GM23338 (cell line): ENCODE results near the gene PALLD. TPM values are rescaled to one million over a fixed set of nuclear protein-coding genes. Genes with fewer than 3 reads are reported as not detected.

ENCODE experiments used
- ATAC-seq: fragments of 200-7000 bp; cut with Tn5 transposase; 3 replicates; pipeline ENCODE4 v1.9.1; 2020
- DNase-seq: peaks from one replicate; pipeline ENCODE4 v3.0.0-alpha.2; 2015; ENCODE audit warnings: low spot score
- H2AFZ ChIP-seq: fragments of 200-600 bp; sonication (generic); 2 replicates; pipeline ENCODE4 v1.8.0; 2016; ENCODE audit warnings: antibody characterized with exemption, mild to moderate bottlenecking, moderate library complexity
- H3F3A ChIP-seq: fragments of 200-600 bp; sonication (generic); replicated peaks from 2 replicates; pipeline ENCODE4 v1.8.0; 2017; ENCODE audit warnings: antibody characterized with exemption, mixed run types, low read depth
- H3K27ac ChIP-seq: fragments of 200-600 bp; sonication (generic); 2 replicates; pipeline ENCODE4 v1.6.1; 2016; ENCODE audit warnings: low read depth
- H3K27me3 ChIP-seq: fragments of 200-600 bp; sonication (generic); 2 replicates; pipeline ENCODE4 v1.8.0; 2016; ENCODE audit warnings: mild to moderate bottlenecking, mixed run types, moderate library complexity; ENCODE audit not compliant: insufficient read depth
- H3K36me3 ChIP-seq: fragments of 200-600 bp; sonication (generic); 2 replicates; pipeline ENCODE4 v1.8.0; 2016; ENCODE audit warnings: mild to moderate bottlenecking; ENCODE audit not compliant: insufficient read depth
- H3K4me1 ChIP-seq: fragments of 200-600 bp; sonication (generic); 2 replicates; pipeline ENCODE4 v1.8.0; 2016; ENCODE audit warnings: mild to moderate bottlenecking, moderate library complexity; ENCODE audit not compliant: insufficient read depth
- H3K4me2 ChIP-seq: fragments of 200-600 bp; sonication (generic); 2 replicates; pipeline ENCODE4 v1.7.1; 2017; ENCODE audit warnings: mixed run types
- H3K4me3 ChIP-seq: fragments of 200-600 bp; sonication (generic); 2 replicates; pipeline ENCODE4 v1.6.1; 2016; ENCODE audit warnings: mixed run types
- H3K79me2 ChIP-seq: fragments of 200-600 bp; sonication (generic); replicated peaks from 2 replicates; pipeline ENCODE4 v1.8.0; 2017; ENCODE audit warnings: mild to moderate bottlenecking; ENCODE audit not compliant: insufficient read depth
- H3K9me2 ChIP-seq: fragments of 200-600 bp; sonication (generic); 2 replicates; pipeline ENCODE4 v1.8.0; 2017; ENCODE audit not compliant: insufficient read depth
- H4K20me1 ChIP-seq: fragments of 200-600 bp; sonication (generic); replicated peaks from 2 replicates; pipeline ENCODE4 v1.8.0; 2017; ENCODE audit warnings: mild to moderate bottlenecking; ENCODE audit not compliant: insufficient read depth
- H3K27ac Mint-ChIP-seq: 2 replicates; pipeline ENCODE4 v1.8.0; 2020; ENCODE audit warnings: inconsistent platforms, mild to moderate bottlenecking, moderate library complexity, mixed read lengths
- H3K27me3 Mint-ChIP-seq: 3 replicates; pipeline ENCODE4 v1.8.0; 2022; ENCODE audit warnings: low read depth, mild to moderate bottlenecking, moderate library complexity, mixed read lengths, inconsistent platforms; ENCODE audit not compliant: insufficient read depth, poor library complexity
- H3K36me3 Mint-ChIP-seq: 3 replicates; pipeline ENCODE4 v1.8.0; 2021; ENCODE audit warnings: low read depth, mild to moderate bottlenecking, inconsistent platforms, moderate library complexity, mixed read lengths
- H3K4me1 Mint-ChIP-seq: 3 replicates; pipeline ENCODE4 v1.8.0; 2020; ENCODE audit warnings: mild to moderate bottlenecking, inconsistent platforms, mixed read lengths
- H3K4me3 Mint-ChIP-seq: 3 replicates; pipeline ENCODE4 v1.8.0; 2021; ENCODE audit warnings: moderate library complexity, mild to moderate bottlenecking, inconsistent platforms, mixed read lengths
- H3K9me3 Mint-ChIP-seq: 3 replicates; pipeline ENCODE4 v1.8.0; 2020; ENCODE audit warnings: moderate library complexity, mild to moderate bottlenecking, inconsistent platforms, mixed read lengths
- CREB1 ChIP-seq: fragments of 250-450 bp; sonication (Bioruptor Pico); IDR thresholded peaks from 2 replicates; pipeline ENCODE4 v1.5.0; 2020; ENCODE audit warnings: low read depth, mild to moderate bottlenecking, moderate library complexity
- ZNF114 ChIP-seq: fragments of 250-450 bp; sonication (Bioruptor Pico); IDR thresholded peaks from 2 replicates; pipeline ENCODE4 v1.5.0; 2020; ENCODE audit warnings: mild to moderate bottlenecking, moderate library complexity
- polyA plus RNA-seq: library from polyadenylated mRNA; unstranded; fragments of >200 nt; fragmentation: Nextera tagmentation; extraction: Ambion mirVana; gene quantifications from 2 replicates; pipeline ENCODE4 v1.2.1, GENCODE V29; 2016
- total RNA-seq: library from RNA; depleted of rRNA; stranded (reverse); fragments of >200 nt; shearing (Covaris generic); gene quantifications from 2 replicates; pipeline ENCODE4 v1.2.3, GENCODE V29; 2014
- TF ChIP-seq, protein P1 (sequence below): IDR thresholded peaks from one replicate; pipeline ENCODE4 v1.6.1; 2018; ENCODE audit warnings: antibody characterized with exemption; ENCODE audit not compliant: unreplicated experiment
- TF ChIP-seq, protein P2 (sequence below), 2 experiments: fragments of 200-600 bp in 1 of 2; sonication (generic) in 1 of 2; conservative IDR thresholded peaks; 2 replicates each; pipeline versions ENCODE4 v1.5.1 to v1.6.1; 2016 to 2017; ENCODE audit warnings: antibody characterized with exemption in 2 of 2, low read depth in 2 of 2, mild to moderate bottlenecking in 2 of 2, moderate library complexity in 1 of 2

PALLD gene
- total and polyA plus RNA-seq, 2 experiments from 2014 or later: 13.1 to 30.2 TPM

DNA sequence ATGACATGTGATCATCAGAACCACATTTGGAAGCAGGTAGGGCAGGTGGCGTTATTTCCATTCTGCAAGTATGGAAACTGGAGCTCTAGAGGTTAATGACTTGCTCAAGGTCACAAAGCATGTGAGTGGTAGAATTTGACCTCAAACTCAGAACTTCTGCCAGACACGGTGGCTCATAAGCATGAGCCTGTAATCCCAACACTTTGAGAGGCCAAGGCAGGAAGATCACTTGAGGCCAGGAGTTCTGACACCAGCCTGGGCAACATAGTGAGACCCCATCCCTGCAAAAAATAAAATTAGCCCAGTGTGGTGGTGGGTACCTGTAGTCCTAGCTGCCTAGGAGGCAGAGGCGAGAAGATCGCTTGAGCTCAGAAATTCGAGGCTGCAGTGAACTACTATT is 139.2 kb downstream of the PALLD start:
- Mint-ChIP-seq H3K4me3 (no peak overlapping the region), H3K9me3 (no peaks in the 10 kb centered on the region), H3K36me3 (no peaks in the 10 kb centered on the region), H3K4me1 (peaks cover 24% of the 10 kb centered on the region), H3K27me3 (peaks cover 4% of the 10 kb centered on the region), H3K27ac (no peak overlapping the region)
- no peak for ATAC-seq
- no peak for TF ChIP-seq CREB1
- H3F3A ChIP-seq: peaks cover 3% of the 10 kb centered on the region; the same call in 1 of the 2 replicates
- H3K36me3 ChIP-seq: no peaks in the 10 kb centered on the region
- peaks cover 17% of the 10 kb centered on the region; the same call in 1 of the 2 replicates for H3K4me1 ChIP-seq
- no peak overlapping the region for H3K27ac ChIP-seq
- H3K9me2 ChIP-seq: no peaks in the 10 kb centered on the region
- no peaks in the 10 kb centered on the region for H4K20me1 ChIP-seq
- peaks cover 18% of the 10 kb centered on the region for H3K27me3 ChIP-seq
- H3K4me2 ChIP-seq: no peak overlapping the region
- no peak overlapping the region for H2AFZ ChIP-seq
- DNase-seq: no peak
- H3K4me3 ChIP-seq: no peak overlapping the region
- H3K79me2 ChIP-seq: no peaks in the 10 kb centered on the region

DNA sequence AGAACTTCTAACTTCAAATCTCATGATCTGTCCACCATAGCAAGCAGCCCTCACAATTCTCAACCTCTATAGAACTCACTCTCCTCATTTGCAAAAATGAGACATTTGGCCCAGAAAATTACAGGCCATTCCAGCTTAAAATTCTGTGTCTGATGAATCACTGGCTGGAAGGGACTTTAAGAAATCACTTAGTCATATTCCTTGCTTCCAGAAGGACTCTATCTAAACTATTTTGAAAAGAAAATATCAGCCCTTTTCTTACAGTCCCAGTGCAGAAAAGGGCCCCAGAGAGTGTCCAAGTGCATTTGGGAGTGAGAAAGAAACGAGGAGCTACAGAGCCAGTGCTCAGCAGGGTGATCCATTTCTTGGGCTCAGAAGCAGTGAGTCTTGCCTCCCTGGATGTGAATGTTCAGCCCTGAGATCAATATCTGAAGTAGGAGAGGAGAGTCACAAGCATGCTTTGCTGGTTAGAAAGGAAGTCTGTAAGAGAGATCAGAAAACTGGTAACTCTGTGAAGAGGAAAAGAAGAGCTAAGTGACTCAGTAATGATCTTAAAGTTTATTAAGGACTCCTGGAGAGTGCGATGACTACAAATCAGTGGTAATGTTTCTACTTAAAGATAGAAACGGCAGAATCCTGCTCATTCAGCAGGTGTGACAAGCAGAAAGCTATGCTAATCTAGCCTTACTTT is 139.8 kb downstream of the PALLD start:
- H3K4me3 ChIP-seq: no peak overlapping the region
- peaks cover 2% of the 10 kb centered on the region; the same call in 1 of the 2 replicates for H3F3A ChIP-seq
- Mint-ChIP-seq H3K4me1 (peaks cover 28% of the 10 kb centered on the region), H3K9me3 (no peaks in the 10 kb centered on the region), H3K27ac (no peak overlapping the region), H3K36me3 (no peaks in the 10 kb centered on the region), H3K4me3 (no peak overlapping the region), H3K27me3 (peaks cover 2% of the 10 kb centered on the region)
- TF ChIP-seq, protein P1, sequence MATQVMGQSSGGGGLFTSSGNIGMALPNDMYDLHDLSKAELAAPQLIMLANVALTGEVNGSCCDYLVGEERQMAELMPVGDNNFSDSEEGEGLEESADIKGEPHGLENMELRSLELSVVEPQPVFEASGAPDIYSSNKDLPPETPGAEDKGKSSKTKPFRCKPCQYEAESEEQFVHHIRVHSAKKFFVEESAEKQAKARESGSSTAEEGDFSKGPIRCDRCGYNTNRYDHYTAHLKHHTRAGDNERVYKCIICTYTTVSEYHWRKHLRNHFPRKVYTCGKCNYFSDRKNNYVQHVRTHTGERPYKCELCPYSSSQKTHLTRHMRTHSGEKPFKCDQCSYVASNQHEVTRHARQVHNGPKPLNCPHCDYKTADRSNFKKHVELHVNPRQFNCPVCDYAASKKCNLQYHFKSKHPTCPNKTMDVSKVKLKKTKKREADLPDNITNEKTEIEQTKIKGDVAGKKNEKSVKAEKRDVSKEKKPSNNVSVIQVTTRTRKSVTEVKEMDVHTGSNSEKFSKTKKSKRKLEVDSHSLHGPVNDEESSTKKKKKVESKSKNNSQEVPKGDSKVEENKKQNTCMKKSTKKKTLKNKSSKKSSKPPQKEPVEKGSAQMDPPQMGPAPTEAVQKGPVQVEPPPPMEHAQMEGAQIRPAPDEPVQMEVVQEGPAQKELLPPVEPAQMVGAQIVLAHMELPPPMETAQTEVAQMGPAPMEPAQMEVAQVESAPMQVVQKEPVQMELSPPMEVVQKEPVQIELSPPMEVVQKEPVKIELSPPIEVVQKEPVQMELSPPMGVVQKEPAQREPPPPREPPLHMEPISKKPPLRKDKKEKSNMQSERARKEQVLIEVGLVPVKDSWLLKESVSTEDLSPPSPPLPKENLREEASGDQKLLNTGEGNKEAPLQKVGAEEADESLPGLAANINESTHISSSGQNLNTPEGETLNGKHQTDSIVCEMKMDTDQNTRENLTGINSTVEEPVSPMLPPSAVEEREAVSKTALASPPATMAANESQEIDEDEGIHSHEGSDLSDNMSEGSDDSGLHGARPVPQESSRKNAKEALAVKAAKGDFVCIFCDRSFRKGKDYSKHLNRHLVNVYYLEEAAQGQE: no peak
- no peak for TF ChIP-seq ZNF114 (CRISPR knock-in tag)
- TF ChIP-seq, protein P2, sequence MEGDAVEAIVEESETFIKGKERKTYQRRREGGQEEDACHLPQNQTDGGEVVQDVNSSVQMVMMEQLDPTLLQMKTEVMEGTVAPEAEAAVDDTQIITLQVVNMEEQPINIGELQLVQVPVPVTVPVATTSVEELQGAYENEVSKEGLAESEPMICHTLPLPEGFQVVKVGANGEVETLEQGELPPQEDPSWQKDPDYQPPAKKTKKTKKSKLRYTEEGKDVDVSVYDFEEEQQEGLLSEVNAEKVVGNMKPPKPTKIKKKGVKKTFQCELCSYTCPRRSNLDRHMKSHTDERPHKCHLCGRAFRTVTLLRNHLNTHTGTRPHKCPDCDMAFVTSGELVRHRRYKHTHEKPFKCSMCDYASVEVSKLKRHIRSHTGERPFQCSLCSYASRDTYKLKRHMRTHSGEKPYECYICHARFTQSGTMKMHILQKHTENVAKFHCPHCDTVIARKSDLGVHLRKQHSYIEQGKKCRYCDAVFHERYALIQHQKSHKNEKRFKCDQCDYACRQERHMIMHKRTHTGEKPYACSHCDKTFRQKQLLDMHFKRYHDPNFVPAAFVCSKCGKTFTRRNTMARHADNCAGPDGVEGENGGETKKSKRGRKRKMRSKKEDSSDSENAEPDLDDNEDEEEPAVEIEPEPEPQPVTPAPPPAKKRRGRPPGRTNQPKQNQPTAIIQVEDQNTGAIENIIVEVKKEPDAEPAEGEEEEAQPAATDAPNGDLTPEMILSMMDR (conservative IDR thresholded peaks at IDR 0.05; ENCODE audit: low read depth in 2 of 2): no peak
- H3K36me3 ChIP-seq: no peaks in the 10 kb centered on the region
- no peaks in the 10 kb centered on the region for H4K20me1 ChIP-seq
- H3K4me2 ChIP-seq: no peak overlapping the region
- H3K79me2 ChIP-seq: no peaks in the 10 kb centered on the region
- peaks cover 15% of the 10 kb centered on the region; the same call in 1 of the 2 replicates for H3K27me3 ChIP-seq
- H2AFZ ChIP-seq: no peak overlapping the region
- ATAC-seq (no peak), DNase-seq (no peak)
- no peak overlapping the region for H3K27ac ChIP-seq
- peaks cover 17% of the 10 kb centered on the region; the same call in 1 of the 2 replicates for H3K4me1 ChIP-seq
- no peaks in the 10 kb centered on the region for H3K9me2 ChIP-seq
